Trophoblast cell (in vitro differentiated cells and primary cell): ENCODE results near the gene NCAM1.

Source experiments
- DNase-seq, 2 donors: peaks; one replicate each; pipeline ENCODE4 v3.0.0-alpha.2; 2016
- H2AFZ ChIP-seq: 2 replicates; pipeline ENCODE4 v1.6.1; 2013; ENCODE audit warnings: low read length, moderate library complexity, mild to moderate bottlenecking; ENCODE audit not compliant: insufficient read depth, poor library complexity
- H2AK5ac ChIP-seq: 2 replicates; pipeline ENCODE4 v1.6.1; 2013; ENCODE audit warnings: mild to moderate bottlenecking, low read length
- H2BK120ac ChIP-seq: 2 replicates; pipeline ENCODE4 v1.6.1; 2013; ENCODE audit warnings: low read length, mild to moderate bottlenecking, moderate library complexity; ENCODE audit not compliant: insufficient read depth, poor library complexity
- H2BK12ac ChIP-seq: 2 replicates; pipeline ENCODE4 v1.6.1; 2013; ENCODE audit warnings: mild to moderate bottlenecking, low read length, moderate library complexity
- H2BK5ac ChIP-seq: 2 replicates; pipeline ENCODE4 v1.6.1; 2013; ENCODE audit warnings: low read length, low read depth, moderate library complexity, mild to moderate bottlenecking; ENCODE audit not compliant: poor library complexity
- H3K14ac ChIP-seq: 2 replicates; pipeline ENCODE4 v1.6.1; 2013; ENCODE audit warnings: mild to moderate bottlenecking, low read length
- H3K18ac ChIP-seq: 2 replicates; pipeline ENCODE4 v1.6.1; 2013; ENCODE audit warnings: mild to moderate bottlenecking, low read length
- H3K23ac ChIP-seq: 2 replicates; pipeline ENCODE4 v1.6.1; 2013; ENCODE audit warnings: low read length
- H3K27ac ChIP-seq: 2 replicates; pipeline ENCODE4 v1.5.1; 2013; ENCODE audit warnings: low read depth, mild to moderate bottlenecking, inconsistent platforms, low read length, moderate library complexity
- H3K27me3 ChIP-seq: 2 replicates; pipeline ENCODE4 v1.6.1; 2013; ENCODE audit warnings: inconsistent platforms, mild to moderate bottlenecking, low read length, moderate library complexity; ENCODE audit not compliant: insufficient read depth
- H3K36me3 ChIP-seq, 2 experiments: 1 replicate in 1 of 2; 2 replicates in 1 of 2; pipeline ENCODE4 v1.6.1; 2013; ENCODE audit warnings: low read length in 2 of 2, mild to moderate bottlenecking in 2 of 2, moderate library complexity in 1 of 2; ENCODE audit not compliant: insufficient read depth in 2 of 2, control insufficient read depth in 1 of 2
- H3K4ac ChIP-seq: 2 replicates; pipeline ENCODE4 v1.6.1; 2013; ENCODE audit warnings: low read depth, mild to moderate bottlenecking, low read length, moderate library complexity
- H3K4me1 ChIP-seq, 2 experiments: 1 replicate in 1 of 2; 2 replicates in 1 of 2; pipeline ENCODE4 v1.6.1; 2013; ENCODE audit warnings: low read length in 2 of 2, mild to moderate bottlenecking in 2 of 2, moderate library complexity in 1 of 2; ENCODE audit not compliant: insufficient read depth in 2 of 2, control insufficient read depth in 1 of 2
- H3K4me2 ChIP-seq: 2 replicates; pipeline ENCODE4 v1.6.1; 2013; ENCODE audit warnings: inconsistent platforms, mild to moderate bottlenecking, low read length, moderate library complexity
- H3K4me3 ChIP-seq: 2 replicates; pipeline ENCODE4 v1.5.1; 2013; ENCODE audit warnings: mild to moderate bottlenecking, low read depth, low read length, inconsistent platforms
- H3K79me1 ChIP-seq: one replicate; pipeline ENCODE4 v1.6.1; 2013; ENCODE audit warnings: low read length
- H3K79me2 ChIP-seq: 2 replicates; pipeline ENCODE4 v1.6.1; 2013; ENCODE audit warnings: low read length, mild to moderate bottlenecking; ENCODE audit not compliant: control insufficient read depth, insufficient read depth, poor library complexity
- H3K9ac ChIP-seq: 2 replicates; pipeline ENCODE4 v1.6.1; 2013; ENCODE audit warnings: mild to moderate bottlenecking, low read length
- H3K9me3 ChIP-seq: 2 replicates; pipeline ENCODE4 v1.6.1; 2013; ENCODE audit warnings: low read depth, mild to moderate bottlenecking, control low read depth, inconsistent platforms, low read length; ENCODE audit not compliant: insufficient read depth
- H4K12ac ChIP-seq: 2 replicates; pipeline ENCODE4 v1.6.1; 2013; ENCODE audit warnings: low read depth, mild to moderate bottlenecking, low read length, moderate library complexity
- H4K8ac ChIP-seq: 2 replicates; pipeline ENCODE4 v1.6.1; 2013; ENCODE audit warnings: low read depth, mild to moderate bottlenecking, low read length, moderate library complexity
- H4K91ac ChIP-seq: one replicate; pipeline ENCODE4 v1.6.1; 2013; ENCODE audit warnings: low read depth, mild to moderate bottlenecking, low read length, moderate library complexity
- WGBS: extraction: QIAGEN DNeasy Blood & Tissue Kit; methylation state at CpG from one replicate; pipeline ENCODE4 v1.1.7; 2013; ENCODE audit warnings: missing lambda C conversion rate; ENCODE audit not compliant: insufficient read length, insufficient coverage; ENCODE audit errors: extremely low coverage; 5-methylcytosine and 5-hydroxymethylcytosine counted together

NCAM1 gene

DNA sequence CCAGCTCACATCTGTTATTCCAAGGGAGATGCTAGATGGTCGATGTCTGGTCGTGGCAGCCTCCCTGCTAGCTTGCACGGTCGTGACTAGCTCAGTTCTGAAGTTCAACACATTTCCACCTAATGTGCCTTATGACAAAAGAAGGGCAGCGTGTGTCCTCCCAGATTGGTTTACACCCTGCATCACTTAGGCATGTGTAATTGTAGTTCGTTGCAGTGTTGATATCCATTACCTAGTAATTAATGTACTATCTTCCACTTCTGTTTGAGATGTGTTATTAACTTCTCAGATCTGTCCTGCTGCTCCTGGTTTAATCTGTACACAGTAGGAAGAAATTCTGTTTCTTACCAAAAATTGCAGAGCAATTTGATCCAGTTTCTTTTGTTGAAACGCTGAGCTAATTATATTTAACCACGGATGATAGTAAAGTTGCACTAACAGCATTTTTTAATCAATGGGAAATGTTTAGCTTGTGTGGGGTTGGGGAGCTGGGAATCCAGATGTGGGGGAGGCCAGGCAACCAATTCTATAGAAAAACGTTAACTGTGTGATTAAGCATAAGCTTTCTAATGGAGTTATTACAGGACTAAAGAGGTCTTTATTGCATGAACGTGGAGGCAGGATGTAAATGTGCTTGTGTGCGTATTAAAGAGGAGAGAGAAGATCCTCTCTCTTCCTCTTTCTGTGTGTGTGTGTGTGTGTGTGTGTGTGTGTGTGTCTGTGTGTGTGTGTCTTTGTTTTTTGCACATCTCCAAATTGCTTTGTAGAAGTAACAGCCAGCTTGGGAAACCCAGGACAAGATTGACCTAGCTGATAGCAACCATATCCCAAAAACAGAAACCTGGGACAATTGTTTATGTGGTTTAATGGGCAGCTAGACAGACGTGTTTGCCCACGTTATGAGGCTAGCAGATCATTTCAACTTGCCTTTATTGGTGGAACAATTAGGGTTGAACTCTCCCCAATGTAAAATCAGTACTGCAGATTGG lies 207.4 kb downstream of the NCAM1 start:
- no peak for DNase-seq
- H3K9me3 ChIP-seq = no peaks in the 10 kb centered on the region
- no peak overlapping the region for H2AK5ac ChIP-seq
- H2BK5ac ChIP-seq = no peak overlapping the region
- H3K27ac ChIP-seq = no peak overlapping the region
- no peak overlapping the region for H3K14ac ChIP-seq
- H3K9ac ChIP-seq = no peak overlapping the region
- no peaks in the 10 kb centered on the region for H3K79me2 ChIP-seq
- H3K4me2 ChIP-seq = no peak overlapping the region
- H2BK120ac ChIP-seq = no peak overlapping the region
- no peaks in the 10 kb centered on the region for H3K79me1 ChIP-seq
- H3K36me3 ChIP-seq = no peaks in the 10 kb centered on the region
- H3K4ac ChIP-seq = no peak overlapping the region
- no CpG with 5 or more reads among the region's 13 CpGs for WGBS
- no peak overlapping the region for H4K12ac ChIP-seq
- H3K18ac ChIP-seq = no peak overlapping the region
- no peak overlapping the region for H2BK12ac ChIP-seq
- H4K91ac ChIP-seq = no peak overlapping the region
- H4K8ac ChIP-seq = no peak overlapping the region
- H2AFZ ChIP-seq = no peak overlapping the region
- H3K27me3 ChIP-seq = no peaks in the 10 kb centered on the region
- no peak overlapping the region for H3K23ac ChIP-seq
- H3K4me1 ChIP-seq = no peaks in the 10 kb centered on the region
- H3K4me3 ChIP-seq = no peak overlapping the region

DNA sequence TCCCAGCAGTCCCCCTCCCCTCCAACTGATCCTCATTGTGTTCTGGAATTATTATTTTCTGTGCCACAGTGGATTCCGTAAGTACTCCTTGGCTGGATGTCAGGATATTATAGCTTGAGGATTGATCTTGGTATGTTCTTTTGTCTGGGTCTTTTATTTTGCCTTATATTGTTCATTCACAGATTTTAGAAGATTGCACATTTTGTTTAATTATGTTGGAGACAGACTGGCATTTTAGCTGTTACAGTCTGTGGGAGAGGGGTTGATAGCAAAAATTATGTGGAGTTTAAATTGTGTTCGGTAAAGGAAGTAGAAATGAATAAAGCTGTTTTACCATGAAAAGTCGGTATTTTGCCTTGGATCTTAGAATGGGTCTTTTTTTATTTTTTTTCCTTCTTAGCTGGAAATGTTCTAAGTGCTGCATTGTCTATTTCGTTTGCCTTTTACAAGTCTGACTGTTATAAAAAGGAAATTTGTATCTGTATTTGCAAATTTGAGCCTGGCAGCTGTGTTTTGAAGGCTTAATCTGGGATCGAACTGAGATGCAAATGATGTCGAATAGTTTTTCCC lies 211.2 kb downstream of the NCAM1 start:
- no peaks in the 10 kb centered on the region for H3K4me1 ChIP-seq
- H3K27ac ChIP-seq = no peak overlapping the region
- H3K9me3 ChIP-seq = no peaks in the 10 kb centered on the region
- no peak overlapping the region for H3K4ac ChIP-seq
- no peak overlapping the region for H2BK5ac ChIP-seq
- 100% methylated on average over 2 of the region's 6 CpGs for WGBS
- no peak overlapping the region for H3K4me3 ChIP-seq
- no peak overlapping the region for H3K9ac ChIP-seq
- no peak overlapping the region for H3K14ac ChIP-seq
- no peak overlapping the region for H3K23ac ChIP-seq
- H3K79me1 ChIP-seq = no peaks in the 10 kb centered on the region
- no peak overlapping the region for H4K8ac ChIP-seq
- H3K4me2 ChIP-seq = no peak overlapping the region
- H2BK12ac ChIP-seq = no peak overlapping the region
- H4K12ac ChIP-seq = no peak overlapping the region
- no peaks in the 10 kb centered on the region for H3K36me3 ChIP-seq
- H3K18ac ChIP-seq = no peak overlapping the region
- H3K27me3 ChIP-seq = no peaks in the 10 kb centered on the region
- no peaks in the 10 kb centered on the region for H3K79me2 ChIP-seq
- H4K91ac ChIP-seq = no peak overlapping the region
- no peak overlapping the region for H2AK5ac ChIP-seq
- DNase-seq = no peak
- no peak overlapping the region for H2AFZ ChIP-seq
- no peak overlapping the region for H2BK120ac ChIP-seq

DNA sequence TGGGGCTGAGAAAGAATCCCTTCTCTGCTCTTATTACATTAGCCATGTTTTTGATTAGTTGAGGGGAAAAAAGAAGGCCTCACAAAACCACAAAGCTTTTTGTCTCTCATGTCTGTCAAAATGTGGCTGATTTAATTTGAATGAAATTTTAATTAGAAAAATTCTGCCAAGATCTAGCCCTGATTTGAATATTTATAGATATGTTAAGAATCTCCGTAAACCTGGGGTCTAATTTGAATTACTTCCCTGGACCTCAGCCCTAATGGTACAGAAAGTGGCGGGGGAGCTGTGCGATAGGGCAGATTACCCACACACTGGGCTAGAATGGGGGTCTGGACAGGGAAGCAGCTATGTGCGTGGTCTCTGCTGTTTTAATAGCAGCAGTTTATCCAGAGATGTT lies 211.9 kb downstream of the NCAM1 start:
- Histone ChIP-seq H3K4me3 (no peak overlapping the region), H3K79me2 (no peaks in the 10 kb centered on the region), H3K36me3 (no peaks in the 10 kb centered on the region), H3K4me1 (no peaks in the 10 kb centered on the region), H3K27me3 (no peaks in the 10 kb centered on the region), H2AK5ac (no peak overlapping the region), H4K8ac (no peak overlapping the region), H3K4me2 (no peak overlapping the region), H3K14ac (no peak overlapping the region), H3K18ac (no peak overlapping the region), H2BK120ac (no peak overlapping the region), H3K79me1 (no peaks in the 10 kb centered on the region), H3K23ac (no peak overlapping the region), H4K91ac (no peak overlapping the region), H2BK12ac (no peak overlapping the region), H4K12ac (no peak overlapping the region), H2BK5ac (no peak overlapping the region), H3K27ac (no peak overlapping the region), H3K9ac (no peak overlapping the region), H3K9me3 (no peaks in the 10 kb centered on the region), H3K4ac (no peak overlapping the region), H2AFZ (no peak overlapping the region)
- no peak for DNase-seq
- WGBS = no CpG with 5 or more reads among the region's 4 CpGs

DNA sequence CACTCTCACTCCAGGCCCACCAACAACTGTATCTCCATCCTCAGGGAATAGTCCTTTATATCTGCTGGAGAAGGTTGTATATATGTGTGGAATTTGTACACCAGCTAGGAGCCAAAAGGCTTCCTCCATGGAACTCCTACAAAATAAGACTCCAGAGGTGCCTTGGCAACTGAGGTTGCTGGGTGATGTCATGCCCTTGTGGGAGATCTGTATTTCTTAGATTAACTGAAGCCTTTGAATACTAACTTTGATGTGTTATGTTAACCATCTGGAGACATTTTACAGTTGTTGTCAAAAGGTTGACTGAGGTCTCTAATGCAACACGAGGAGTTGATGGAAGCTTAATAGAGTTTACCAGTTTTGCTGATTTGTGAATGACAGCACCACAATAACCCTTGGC lies 213.7 kb downstream of the NCAM1 start:
- Histone ChIP-seq H3K4me2 (no peak overlapping the region), H4K12ac (no peak overlapping the region), H3K79me1 (no peaks in the 10 kb centered on the region), H3K14ac (no peak overlapping the region), H2AK5ac (no peak overlapping the region), H3K9ac (no peak overlapping the region), H3K36me3 (no peaks in the 10 kb centered on the region), H3K4me3 (no peak overlapping the region), H3K23ac (no peak overlapping the region), H4K91ac (no peak overlapping the region), H3K27me3 (no peaks in the 10 kb centered on the region), H2BK120ac (no peak overlapping the region), H3K79me2 (no peaks in the 10 kb centered on the region), H3K18ac (no peak overlapping the region), H2AFZ (no peak overlapping the region), H3K4ac (no peak overlapping the region), H2BK12ac (no peak overlapping the region), H3K9me3 (no peaks in the 10 kb centered on the region), H2BK5ac (no peak overlapping the region), H3K4me1 (peaks cover 0 to under 1% of the 10 kb centered on the region in 2 experiments), H3K27ac (no peak overlapping the region), H4K8ac (no peak overlapping the region)
- WGBS = no CpG with 5 or more reads among the region's 1 CpG
- no peak for DNase-seq
